HL-60 (cell line): ENCODE measurements around the gene SDK1.

ENCODE experiments used
- DNase-seq, 2 experiments: peaks; one replicate each; pipeline ENCODE4 v3.0.0-alpha.2; 2010 to 2020; ENCODE audit warnings: low read depth in 1 of 2, low spot score in 1 of 2
- H3K27ac ChIP-seq: fragments of 250-450 bp; sonication (Bioruptor Pico); replicated peaks from 2 replicates; pipeline ENCODE4 v1.5.1; 2020; ENCODE audit warnings: mild to moderate bottlenecking, moderate library complexity
- H3K27me3 ChIP-seq: fragments of 250-450 bp; sonication (Bioruptor Pico); 2 replicates; pipeline ENCODE4 v1.5.1; 2021; ENCODE audit warnings: mild to moderate bottlenecking, moderate library complexity; ENCODE audit not compliant: insufficient read depth, poor library complexity, severe bottlenecking
- H3K4me3 ChIP-seq: replicated peaks from 2 replicates; pipeline ENCODE4 v1.5.1; 2011; ENCODE audit warnings: mild to moderate bottlenecking, control low read depth, low read length; ENCODE audit not compliant: insufficient read depth
- GABPA ChIP-seq: IDR thresholded peaks from 2 replicates; pipeline ENCODE4 v1.6.1; 2012; ENCODE audit warnings: low read depth
- POLR2AphosphoS5 ChIP-seq: IDR thresholded peaks from 2 replicates; pipeline ENCODE4 v1.6.1; 2012; ENCODE audit warnings: low read depth
- SPI1 ChIP-seq: IDR thresholded peaks from 2 replicates; pipeline ENCODE4 v1.6.1; 2012; ENCODE audit warnings: low read depth, mild to moderate bottlenecking, borderline replicate concordance
- TF ChIP-seq, protein P1 (sequence below): IDR thresholded peaks from one replicate; pipeline ENCODE4 v1.5.1; 2011; ENCODE audit warnings: low read length, control low read depth, inconsistent platforms; ENCODE audit not compliant: insufficient read depth
- TF ChIP-seq, protein P2 (sequence below): IDR thresholded peaks from 2 replicates; pipeline ENCODE4 v1.6.1; 2012; ENCODE audit warnings: low read depth; ENCODE audit not compliant: insufficient replicate concordance

SDK1 gene

GRCh38 chr7:3650844-3651243 is 349.8 kb downstream of the SDK1 start:
- TF ChIP-seq, protein P1, sequence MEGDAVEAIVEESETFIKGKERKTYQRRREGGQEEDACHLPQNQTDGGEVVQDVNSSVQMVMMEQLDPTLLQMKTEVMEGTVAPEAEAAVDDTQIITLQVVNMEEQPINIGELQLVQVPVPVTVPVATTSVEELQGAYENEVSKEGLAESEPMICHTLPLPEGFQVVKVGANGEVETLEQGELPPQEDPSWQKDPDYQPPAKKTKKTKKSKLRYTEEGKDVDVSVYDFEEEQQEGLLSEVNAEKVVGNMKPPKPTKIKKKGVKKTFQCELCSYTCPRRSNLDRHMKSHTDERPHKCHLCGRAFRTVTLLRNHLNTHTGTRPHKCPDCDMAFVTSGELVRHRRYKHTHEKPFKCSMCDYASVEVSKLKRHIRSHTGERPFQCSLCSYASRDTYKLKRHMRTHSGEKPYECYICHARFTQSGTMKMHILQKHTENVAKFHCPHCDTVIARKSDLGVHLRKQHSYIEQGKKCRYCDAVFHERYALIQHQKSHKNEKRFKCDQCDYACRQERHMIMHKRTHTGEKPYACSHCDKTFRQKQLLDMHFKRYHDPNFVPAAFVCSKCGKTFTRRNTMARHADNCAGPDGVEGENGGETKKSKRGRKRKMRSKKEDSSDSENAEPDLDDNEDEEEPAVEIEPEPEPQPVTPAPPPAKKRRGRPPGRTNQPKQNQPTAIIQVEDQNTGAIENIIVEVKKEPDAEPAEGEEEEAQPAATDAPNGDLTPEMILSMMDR: no peak
- TF ChIP-seq, protein P2, sequence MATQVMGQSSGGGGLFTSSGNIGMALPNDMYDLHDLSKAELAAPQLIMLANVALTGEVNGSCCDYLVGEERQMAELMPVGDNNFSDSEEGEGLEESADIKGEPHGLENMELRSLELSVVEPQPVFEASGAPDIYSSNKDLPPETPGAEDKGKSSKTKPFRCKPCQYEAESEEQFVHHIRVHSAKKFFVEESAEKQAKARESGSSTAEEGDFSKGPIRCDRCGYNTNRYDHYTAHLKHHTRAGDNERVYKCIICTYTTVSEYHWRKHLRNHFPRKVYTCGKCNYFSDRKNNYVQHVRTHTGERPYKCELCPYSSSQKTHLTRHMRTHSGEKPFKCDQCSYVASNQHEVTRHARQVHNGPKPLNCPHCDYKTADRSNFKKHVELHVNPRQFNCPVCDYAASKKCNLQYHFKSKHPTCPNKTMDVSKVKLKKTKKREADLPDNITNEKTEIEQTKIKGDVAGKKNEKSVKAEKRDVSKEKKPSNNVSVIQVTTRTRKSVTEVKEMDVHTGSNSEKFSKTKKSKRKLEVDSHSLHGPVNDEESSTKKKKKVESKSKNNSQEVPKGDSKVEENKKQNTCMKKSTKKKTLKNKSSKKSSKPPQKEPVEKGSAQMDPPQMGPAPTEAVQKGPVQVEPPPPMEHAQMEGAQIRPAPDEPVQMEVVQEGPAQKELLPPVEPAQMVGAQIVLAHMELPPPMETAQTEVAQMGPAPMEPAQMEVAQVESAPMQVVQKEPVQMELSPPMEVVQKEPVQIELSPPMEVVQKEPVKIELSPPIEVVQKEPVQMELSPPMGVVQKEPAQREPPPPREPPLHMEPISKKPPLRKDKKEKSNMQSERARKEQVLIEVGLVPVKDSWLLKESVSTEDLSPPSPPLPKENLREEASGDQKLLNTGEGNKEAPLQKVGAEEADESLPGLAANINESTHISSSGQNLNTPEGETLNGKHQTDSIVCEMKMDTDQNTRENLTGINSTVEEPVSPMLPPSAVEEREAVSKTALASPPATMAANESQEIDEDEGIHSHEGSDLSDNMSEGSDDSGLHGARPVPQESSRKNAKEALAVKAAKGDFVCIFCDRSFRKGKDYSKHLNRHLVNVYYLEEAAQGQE: no peak
- TF ChIP-seq POLR2AphosphoS5 (no peak), GABPA (no peak), SPI1 (no peak)
- H3K27ac ChIP-seq: no peak overlapping the region
- no peaks in the 10 kb centered on the region for H3K27me3 ChIP-seq
- no peak for DNase-seq
- H3K4me3 ChIP-seq: no peak overlapping the region

DNA sequence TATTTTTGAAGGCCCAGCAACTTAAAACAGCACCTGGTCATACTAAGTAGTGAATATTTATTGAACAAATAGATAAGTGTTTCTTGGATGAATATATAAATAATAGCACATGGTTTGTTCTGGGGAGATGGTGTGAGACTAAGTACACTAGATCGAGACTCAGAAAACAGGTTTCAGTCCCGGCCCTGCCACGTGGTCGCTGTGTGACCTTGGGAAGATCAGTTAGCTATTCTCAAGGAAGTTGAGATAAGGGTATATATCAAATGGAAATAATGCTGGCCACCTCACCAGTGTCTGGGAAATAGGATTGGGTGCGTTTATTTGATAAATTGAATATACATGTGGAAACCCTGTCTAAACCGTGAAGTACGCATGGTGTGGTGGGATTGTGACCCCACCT is 354.6 kb downstream of the SDK1 start:
- TF ChIP-seq SPI1 (no peak), GABPA (no peak)
- TF ChIP-seq, protein P1: no peak
- H3K27ac ChIP-seq: no peak overlapping the region
- DNase-seq: no peak
- no peak overlapping the region for H3K4me3 ChIP-seq
- no peaks in the 10 kb centered on the region for H3K27me3 ChIP-seq

GRCh38 chr7:3657206-3657605 is 356.2 kb downstream of the SDK1 start:
- Histone ChIP-seq H3K4me3 (no peak overlapping the region), H3K27me3 (no peaks in the 10 kb centered on the region), H3K27ac (no peak overlapping the region)
- no peak for DNase-seq
- TF ChIP-seq POLR2AphosphoS5 (no peak), GABPA (no peak), SPI1 (no peak)
- TF ChIP-seq, protein P1: no peak
- TF ChIP-seq, protein P2: no peak

DNA sequence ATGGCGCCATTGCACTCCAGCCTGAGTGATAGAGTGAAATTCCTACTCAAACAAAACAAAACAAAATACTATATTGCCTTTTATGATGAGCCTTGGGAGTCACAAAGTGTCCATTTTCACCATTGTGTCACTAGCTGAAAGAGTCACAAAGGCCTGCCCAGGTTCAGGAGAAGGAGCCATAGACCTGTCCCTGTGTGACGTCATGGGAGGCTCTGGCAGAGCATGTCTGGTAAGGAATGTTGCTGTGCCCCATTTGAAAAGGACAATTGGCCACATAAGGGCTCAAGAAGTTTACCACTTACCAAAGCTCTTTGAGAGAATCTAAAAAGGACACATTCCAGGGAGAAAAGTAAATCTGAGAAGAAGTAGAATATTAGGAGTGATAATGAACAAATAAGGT is 367.7 kb downstream of the SDK1 start:
- DNase-seq: no peak
- TF ChIP-seq GABPA (no peak), SPI1 (no peak), POLR2AphosphoS5 (no peak)
- TF ChIP-seq, protein P2: no peak
- TF ChIP-seq, protein P1: no peak
- H3K27ac ChIP-seq: no peak overlapping the region
- no peak overlapping the region for H3K4me3 ChIP-seq
- no peaks in the 10 kb centered on the region for H3K27me3 ChIP-seq
